Hepatic stellate cell (primary cell): ENCODE data around the gene PTPRD.
"Not testable (repeated sequence)": the region's sequence is repeated elsewhere in the genome, so short reads cannot be mapped to it uniquely, and the experiment has no call there.

Experiments
- DNase-seq: peaks from one replicate; pipeline ENCODE4 v3.0.0; 2011; ENCODE audit warnings: low spot score

PTPRD gene

DNA sequence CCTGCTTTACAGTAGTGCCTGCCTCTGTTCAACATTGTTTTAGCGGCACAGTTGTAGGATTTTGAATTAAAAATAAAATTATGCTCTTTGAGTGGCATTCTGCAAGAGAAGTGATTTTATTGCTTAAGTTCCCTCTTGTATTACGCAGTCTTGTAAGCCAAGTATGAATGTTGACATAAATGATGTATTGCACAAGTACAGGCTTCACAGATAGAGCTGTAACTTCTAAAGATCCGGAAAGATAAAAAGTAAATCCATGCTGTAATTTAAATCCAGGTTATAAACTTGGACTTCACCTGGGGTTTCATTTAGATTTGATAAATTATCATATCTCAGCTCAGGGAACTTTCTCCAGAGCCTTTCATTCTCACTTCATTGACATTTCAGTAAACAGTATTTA lies 1114.7 kb downstream of the PTPRD start:
- DNase-seq: no peak

DNA sequence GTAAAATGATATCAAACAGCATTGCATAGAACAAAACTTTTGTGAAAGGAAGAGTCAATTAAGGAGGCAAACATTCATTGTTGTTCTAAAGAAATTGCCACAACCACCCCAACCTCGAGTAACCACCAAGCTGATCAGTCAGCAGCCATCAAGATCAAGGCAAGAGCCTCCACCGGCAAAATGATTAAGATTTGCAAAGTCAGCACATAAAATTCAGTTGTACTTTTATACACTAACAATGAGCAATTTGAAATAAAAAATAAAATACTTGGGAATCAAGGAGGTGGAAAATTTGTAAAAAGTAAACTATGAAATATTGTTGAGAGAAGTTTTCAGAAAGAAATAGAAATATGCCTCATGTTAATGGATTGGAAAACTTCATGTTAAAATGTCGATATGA lies 1118.5 kb downstream of the PTPRD start:
- no peak for DNase-seq

DNA sequence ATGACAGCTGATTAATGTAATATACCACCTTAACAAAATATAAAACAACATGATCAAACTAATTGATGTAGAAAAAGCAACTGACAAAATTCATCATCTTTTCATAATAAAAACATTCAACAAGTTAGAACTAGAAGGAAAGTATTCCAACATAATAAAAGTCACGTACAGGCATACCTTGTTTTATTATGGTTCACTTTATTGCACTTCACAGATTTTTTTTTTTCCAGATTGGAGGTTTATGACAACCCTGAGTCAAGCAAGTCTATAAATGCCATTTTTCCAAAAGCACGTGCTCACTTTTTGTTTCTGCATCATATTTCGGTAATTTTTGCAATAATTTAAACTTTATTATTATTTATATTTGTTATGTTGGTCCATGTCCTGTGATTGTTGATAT lies 1120.3 kb downstream of the PTPRD start:
- no peak for DNase-seq

DNA sequence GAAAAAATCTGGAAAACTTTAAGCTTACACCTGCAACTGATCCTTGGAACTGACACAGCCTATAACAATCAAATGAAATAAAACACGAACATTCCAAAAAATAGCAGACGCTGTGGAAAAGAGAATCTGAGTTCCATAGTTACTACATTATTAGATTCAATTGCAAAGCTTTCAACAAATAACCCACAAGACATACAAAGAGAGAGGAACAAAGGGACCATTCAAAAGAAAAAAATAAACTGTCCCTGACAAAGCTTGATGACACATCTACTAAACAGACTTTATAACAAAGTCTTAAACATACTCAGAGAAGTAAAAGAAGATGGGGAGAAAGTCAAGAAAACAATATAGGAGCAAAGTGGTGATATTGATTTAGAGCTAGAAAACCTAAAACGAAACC lies 1123.6 kb downstream of the PTPRD start:
- DNase-seq: no peak

DNA sequence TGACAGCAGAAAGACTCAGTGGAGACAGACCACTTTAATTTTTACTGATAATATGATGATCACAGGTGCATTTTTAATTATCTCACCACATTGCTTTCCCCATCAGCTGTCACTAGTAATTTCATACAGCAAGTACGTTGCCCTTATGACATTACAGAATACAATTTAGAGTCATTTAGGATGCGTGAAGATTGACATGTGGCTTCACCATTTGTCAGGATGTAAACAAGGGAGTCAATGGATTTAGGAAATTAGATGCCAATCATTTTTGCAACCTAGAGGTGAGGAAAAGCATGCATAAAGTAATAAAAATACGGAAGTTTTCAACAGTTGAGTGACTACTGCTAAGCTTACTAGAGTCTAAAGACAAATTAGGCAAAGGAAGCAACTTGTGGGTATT lies 1129.6 kb downstream of the PTPRD start:
- DNase-seq: no peak

DNA sequence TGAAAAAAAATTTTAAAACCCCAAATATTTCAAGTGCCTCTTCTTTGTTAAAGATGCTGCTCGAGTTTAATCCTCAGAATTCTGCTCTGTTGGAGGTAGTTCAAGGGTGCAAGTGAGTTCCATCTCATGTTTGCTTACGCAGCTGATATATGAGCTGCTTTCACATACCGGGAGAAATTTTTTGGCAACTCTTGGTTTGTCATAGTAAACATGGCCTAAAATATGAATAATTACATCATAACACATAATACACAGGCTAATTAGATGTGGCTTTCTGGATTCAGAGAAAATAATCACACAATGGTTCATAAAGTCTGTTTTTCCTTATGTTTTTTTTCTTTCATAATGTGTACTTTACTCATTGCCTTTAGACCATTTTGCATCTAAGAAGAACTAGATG lies 1134.1 kb downstream of the PTPRD start:
- DNase-seq: no peak

DNA sequence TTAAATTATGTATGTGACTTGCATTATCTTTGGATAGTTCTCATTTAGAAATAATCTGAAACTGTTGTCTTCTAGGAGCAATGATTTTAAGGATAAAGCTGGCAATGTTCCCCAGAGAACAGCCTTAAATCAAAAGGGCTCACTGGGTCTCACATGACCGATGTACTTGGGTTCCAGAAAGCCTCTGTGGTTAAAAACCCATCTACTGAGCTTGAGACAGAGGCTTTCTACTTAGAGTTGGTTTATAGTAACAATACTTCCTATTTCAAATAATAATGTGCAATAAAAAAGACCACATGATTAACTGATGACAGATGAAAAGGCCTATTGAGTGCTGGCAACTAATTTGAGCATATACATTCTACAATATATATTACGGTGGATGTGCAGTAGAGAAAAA lies 1143.5 kb downstream of the PTPRD start:
- no peak for DNase-seq

DNA sequence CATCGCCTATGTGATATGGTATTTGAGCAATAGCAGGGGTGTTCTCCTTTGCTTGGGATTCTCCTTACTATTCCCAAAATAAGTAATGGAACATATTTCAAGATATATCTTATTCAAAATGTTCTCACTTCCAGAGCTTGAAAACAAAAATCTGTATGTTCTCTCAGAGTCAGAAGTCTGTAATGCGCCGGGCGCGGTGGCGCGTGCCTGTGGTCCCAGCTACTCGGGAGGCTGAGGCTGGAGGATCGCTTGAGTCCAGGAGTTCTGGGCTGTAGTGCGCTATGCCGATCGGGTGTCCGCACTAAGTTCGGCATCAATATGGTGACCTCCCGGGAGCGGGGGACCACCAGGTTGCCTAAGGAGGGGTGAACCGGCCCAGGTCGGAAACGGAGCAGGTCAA lies 1170.9 kb downstream of the PTPRD start:
- not testable (repeated sequence) for DNase-seq

DNA sequence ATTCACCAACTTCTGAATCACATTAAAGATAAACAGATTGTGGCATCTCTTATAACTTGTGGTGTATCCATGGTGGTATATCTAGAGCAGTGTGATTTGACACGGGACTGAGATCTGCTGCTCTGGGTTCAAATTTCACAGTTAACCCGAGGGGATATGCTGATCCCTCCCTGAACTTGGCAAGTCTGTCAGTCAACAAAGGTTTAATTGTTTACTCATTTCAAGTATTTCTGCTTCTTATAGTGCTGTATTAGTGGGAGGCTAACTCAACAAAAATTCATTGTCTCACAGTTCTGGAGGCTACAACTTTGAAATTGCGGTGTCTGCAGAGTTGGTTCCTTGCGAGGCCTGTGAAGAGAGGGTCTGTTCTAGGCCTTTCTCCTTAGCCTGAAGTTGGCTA lies 1175.2 kb downstream of the PTPRD start:
- no peak for DNase-seq

DNA sequence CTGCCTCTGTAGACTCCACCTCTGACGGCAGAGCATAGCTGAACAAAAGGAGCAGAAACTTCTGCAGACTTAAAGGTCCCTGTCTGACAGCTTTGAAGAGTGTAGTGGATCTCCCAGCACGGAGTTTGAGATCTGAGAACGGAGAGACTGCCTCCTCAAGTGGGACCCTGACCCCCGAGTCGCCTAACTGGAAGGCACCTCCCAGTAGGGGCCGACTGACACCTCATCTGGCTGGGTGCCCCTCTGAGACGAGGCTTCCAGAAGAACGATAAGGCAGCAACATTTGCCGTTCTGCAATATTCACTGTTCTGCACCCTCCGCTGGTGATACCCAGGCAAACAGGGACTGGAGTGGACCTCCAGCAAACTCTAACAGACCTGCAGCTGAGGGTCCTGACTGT lies 1186.3 kb downstream of the PTPRD start:
- not testable (repeated sequence) for DNase-seq

DNA sequence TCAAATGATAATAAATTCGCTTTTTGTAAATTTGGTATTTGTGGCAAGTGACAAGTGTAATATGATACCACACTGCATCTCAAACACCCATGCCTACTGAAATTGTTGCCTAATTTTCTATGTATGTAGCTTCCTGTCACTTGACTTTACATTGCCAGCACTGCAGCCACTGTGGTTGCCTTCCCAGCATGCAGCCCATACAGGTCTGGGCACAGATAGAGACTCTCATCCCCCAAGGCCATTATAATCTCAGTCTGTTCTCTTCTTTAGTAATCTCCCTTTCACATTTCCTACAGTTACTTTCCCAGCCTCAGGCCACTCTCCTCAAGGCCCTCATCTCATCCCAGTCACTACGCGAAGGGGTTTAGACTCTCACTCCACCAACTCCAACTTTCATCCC lies 1200.6 kb downstream of the PTPRD start:
- no peak for DNase-seq

DNA sequence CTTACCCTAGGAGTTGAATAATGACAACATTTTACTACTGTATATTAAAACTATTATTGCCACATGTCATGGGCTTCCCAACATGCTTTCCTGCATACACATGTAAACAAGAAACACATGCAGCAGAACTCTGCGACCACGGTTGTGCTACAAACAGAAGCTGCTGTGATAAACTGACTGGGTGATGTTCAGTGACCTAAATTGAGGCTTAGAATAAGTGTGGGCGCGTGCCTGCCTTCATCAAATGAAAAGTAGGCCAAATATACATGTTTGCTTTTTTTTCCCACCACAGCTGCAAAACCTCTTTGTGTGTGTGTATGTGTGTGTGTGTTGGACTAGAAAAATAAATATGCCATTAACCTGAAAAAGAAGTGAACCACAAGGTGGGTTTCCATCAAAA lies 1202.1 kb downstream of the PTPRD start:
- DNase-seq: no peak

DNA sequence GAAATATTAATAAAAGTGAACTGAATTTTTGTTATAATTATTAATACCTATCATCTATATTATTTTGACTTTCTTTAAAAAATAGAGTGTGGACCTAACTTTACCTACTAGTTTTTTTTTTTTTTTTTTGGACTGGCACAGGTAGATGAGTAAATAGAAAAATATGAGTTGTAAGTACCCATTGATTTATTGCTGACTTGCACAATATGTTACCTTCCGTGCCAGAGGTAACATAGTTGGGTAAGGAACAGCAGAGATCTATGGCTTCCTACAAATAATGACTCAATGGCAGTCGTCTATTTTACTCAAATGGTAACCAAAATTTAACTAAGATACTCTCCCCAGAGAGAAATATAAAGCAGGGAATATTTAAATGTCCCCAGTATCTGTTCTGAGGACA lies 1212.8 kb downstream of the PTPRD start:
- no peak for DNase-seq

DNA sequence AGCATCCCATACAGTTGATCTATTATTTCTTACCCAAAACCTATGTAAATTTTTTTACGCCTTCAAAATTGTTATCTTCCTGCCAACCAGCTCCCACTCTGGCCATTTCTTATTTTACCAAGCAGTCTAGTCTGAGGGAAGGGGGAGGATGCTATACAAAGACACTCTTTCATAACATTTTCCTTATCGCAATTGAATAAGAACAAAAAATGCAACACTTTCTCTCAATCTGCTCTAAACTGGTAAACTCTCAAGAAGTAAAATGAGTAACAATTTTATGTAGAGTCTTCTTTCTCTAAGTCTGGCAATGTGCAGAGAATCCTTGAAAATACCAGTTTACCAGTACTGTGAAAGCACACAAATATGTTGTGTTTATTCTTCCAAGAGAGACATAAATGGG lies 1216.3 kb downstream of the PTPRD start:
- no peak for DNase-seq

DNA sequence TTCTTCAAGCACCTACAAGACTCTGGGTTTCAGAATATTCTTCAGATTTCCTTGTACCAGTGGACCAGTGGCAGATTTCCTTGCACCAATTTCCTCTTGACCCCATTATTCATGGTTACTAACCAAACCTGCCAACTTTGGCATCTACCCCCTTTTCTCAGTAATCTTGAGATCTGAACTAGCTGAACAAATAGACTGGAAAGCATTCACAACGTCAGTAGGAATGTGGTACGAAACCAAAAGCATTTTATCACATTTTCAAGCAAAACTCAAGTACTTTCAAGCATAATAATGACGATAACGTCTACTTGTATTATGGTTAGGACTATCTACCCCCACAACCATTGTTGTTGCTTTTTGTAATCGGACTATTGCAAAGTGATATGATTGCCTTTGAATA lies 1217.3 kb downstream of the PTPRD start:
- no peak for DNase-seq

DNA sequence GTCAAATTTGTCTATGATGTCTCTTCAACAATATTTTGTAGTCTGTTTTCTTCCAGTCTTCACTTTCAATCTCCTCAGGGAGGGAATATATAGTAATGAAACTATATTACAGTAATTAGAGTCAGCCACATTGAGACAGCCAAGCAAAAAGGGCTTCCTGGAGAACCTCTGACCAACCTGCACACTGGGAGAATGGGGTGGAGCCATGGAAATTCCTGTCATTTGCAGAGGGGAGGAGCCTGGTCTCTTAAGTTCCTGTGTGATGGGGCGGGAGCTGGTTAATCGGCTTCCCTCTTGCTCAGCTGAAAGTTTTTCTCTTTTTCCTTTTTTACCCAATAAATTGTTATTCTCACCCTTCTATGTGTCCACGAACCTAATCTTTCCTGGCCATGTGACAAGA lies 1220.0 kb downstream of the PTPRD start:
- no peak for DNase-seq

DNA sequence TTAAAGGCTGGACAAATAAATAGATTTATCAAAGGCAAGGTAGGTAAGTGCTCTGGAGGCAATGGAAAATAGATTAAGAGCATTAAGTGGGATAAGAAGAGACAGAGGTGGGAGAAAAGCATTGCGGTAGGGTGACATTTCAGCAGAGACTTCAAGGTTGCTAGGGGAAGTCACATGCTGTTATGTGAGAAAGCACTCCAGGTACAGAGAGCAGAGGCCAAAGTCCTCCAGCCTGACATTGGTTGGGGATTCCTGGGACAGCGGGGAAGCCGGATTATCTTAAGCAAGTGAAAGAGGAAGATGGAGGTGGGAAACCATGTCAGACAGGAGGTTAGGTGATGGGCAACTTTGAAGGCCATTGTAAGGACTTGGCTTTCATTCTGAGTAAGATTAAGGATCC lies 1222.9 kb downstream of the PTPRD start:
- no peak for DNase-seq

DNA sequence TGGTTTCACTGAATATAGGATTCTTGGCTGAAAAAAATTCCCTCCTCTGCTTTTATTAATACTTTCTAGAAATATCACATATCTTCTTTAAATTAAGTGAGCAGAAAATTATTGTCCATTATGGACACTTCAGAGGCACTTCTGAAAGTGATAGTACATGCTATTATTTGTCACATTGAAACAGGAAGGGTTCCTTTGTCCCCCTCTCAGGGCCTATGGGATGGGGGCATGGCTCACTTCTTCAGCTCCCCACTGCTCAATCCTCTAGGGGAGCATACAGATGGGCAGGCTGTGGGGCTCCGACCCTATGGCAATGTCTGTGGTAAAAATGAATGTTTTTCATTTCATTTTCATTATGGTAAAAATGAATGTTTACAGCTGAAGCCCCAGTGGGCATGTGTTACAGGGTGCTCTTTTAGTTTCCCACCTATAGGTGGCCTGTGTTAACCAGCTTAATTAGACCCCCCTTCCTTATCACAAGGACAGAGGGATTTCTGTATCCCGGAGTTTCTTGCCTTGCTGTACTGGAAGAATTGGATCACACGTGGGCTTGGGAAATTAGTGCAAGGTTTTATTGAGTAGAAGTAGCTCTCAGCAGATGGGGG lies 1225.2 kb downstream of the PTPRD start:
- no peak for DNase-seq

DNA sequence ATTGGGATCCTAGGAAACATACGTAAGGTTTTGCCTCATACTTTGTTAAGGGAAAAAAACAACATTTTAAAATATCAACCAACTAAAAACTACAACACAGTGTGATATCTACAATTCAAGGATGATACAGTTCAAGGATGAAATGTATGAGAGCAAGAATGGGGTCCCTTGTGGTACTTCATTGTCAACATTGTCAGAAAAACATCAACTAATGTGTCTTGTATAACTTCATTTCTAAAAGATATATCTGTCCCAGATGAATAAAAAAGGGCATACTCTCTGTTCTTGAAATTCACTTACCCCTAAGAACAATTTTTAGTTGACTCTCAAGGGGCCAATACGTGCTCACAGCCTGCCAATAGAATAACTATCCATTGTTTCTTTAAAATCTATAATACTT lies 1250.5 kb downstream of the PTPRD start:
- DNase-seq: no peak

DNA sequence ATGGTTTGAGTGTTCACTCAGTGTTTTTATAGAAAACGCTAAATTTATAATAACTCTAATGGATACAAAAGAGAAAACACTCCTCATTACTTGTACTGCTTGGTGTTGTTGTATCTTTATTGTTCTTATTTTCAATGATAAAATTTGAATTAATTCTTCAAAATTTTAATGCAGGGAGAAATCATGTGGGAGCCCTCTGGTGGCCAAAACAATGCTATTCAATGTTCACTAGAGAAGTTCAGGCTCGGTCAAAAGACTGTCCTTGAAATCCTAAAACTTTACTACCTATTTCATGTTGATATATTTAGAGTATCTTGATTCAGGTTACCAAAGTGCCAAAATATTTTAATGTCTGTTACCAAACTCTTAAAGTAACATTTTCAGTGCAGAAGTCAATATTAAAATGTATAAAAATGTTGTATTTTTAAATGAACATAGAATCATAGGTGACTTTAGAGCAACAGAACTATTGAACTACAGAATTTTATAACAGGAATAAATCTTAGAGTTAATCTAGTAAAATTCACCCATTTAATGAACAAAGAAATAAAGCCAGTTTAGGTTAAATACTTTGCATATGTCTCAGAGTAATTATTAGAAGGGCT lies 1259.8 kb downstream of the PTPRD start:
- no peak for DNase-seq

DNA sequence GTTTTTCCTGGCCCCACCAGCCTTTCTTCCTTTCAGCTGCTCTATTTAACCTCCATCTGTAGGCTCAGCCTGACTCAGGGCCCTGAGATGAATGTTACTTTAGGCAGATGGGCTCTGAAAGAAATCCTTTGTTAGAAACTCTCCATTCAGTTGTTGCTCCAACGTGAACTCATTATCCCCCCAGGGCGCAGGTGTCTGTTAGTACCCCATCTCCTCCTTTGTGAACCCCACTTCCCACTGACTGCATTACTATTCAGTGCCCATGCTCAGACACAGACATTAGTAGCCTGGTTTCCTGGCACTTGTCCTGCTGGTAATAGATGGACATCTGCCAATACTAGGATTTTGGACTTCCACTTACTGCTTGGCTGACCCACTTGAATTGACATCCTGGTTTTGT lies 1271.6 kb downstream of the PTPRD start:
- no peak for DNase-seq

DNA sequence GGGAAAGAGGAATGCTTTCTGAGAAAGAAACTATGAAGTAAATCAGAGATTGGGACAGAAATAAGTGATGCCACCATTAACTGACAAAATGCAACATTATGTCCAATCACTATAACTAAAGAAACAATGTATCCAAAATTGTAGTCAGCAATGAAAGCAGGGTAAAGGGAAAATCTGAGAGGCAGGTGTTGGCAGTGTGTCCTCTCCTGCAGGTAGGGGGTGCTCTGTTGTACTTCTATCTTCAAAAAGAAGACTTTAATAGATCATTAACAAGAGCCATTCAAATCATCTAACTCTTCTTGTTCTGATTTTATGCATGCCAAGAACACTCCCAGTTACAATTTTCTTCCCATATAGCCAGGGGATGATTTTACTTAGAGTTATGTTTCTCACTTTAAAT lies 1275.7 kb downstream of the PTPRD start:
- DNase-seq: no peak

DNA sequence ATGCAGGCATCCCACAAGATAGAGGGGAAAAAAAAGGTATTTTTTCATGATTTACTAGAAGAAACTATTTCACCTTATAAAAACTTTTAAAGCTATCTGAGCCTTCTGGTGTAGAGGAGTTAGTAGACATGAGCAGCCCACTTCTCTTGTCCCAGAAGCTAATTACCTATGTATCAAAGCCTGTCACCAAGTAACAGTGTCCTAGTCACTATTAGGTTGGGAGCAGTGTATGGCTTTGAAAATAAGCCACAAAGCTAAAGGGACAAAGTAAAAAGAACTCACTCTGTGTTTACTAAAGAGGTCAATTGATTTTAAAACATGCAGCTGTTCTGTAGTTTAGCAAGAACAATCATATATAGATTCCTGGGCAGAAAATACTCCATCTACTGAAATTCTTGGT lies 1286.1 kb downstream of the PTPRD start:
- DNase-seq: no peak

DNA sequence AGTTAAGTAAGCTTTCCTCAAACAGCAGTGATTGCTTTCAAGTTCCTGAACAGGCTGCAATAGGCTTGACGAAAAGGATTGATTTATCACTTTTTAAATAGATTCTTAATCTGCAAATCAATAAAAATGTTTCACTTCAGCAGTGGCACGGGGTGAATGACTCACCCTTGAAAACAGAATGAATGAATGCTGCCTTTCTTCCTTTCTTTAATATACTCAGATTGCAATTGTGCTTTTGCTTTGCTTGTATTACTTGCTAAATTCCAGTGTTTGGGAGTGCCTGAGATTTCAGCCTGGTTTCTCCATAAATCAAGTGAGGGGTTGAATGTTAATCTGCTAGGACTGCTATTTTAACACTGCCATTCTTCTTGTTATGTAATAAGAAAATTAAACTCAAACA lies 1293.8 kb downstream of the PTPRD start:
- DNase-seq: no peak

DNA sequence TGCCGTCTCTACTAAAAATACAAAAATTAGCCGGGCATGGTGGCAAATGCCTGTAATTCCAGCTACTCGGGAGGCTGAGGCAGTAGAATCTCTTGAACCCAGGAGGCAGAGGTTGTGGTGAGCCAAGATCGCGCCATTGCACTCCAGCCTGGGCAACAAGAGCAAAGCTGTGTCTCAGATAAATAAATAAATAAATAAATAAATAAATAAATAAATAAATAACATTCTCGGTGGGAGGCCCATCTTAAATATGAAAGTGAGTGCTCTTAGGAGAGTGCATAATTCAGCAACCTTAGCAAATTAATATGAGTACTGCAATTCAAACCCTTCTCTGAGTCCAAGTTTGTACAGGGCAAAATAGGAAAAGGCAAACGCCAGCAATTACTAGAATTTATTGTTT lies 1302.1 kb downstream of the PTPRD start:
- DNase-seq: not testable (repeated sequence)
